Upper lobe of left lung (tissue), 6 donors: ENCODE data around the gene ATP9B. TPM values are rescaled to one million over a fixed set of nuclear protein-coding genes. Genes with fewer than 3 reads are reported as not detected.

Experiments used
- ATAC-seq, 2 donors: fragments of 200-7000 bp; cut with Tn5 transposase; one replicate each; pipeline ENCODE4 v1.9.1; 2022; ENCODE audit warnings: mild to moderate bottlenecking in 2 of 2, moderate library complexity in 2 of 2; ENCODE audit not compliant: low FRiP score in 2 of 2
- DNase-seq, 2 donors: peaks; one replicate each; pipeline ENCODE4 v3.0.0-alpha.2; 2019 to 2020
- H3K27ac ChIP-seq, 4 donors: fragments of 200-600 bp; sonication (generic); one replicate each; pipeline ENCODE4 v1.5.1; 2016 to 2019
- H3K27me3 ChIP-seq, 4 donors: fragments of 200-600 bp; sonication (generic); one replicate each; pipeline ENCODE4 v1.5.1; 2017 to 2019
- H3K36me3 ChIP-seq, 4 donors: fragments of 200-600 bp; sonication (generic); one replicate each; pipeline ENCODE4 v1.5.1; 2016 to 2019
- H3K4me1 ChIP-seq, 4 donors: fragments of 200-600 bp; sonication (generic); one replicate each; pipeline ENCODE4 v1.5.1; 2018 to 2019
- H3K4me3 ChIP-seq, 4 donors: fragments of 200-600 bp; sonication (generic); one replicate each; pipeline ENCODE4 v1.5.1; 2017 to 2019; ENCODE audit warnings: mild to moderate bottlenecking in 2 of 4, moderate library complexity in 1 of 4
- H3K9me3 ChIP-seq, 4 donors: fragments of 200-600 bp; sonication (generic); one replicate each; pipeline ENCODE4 v1.5.1; 2018 to 2019
- CTCF ChIP-seq, 6 experiments: fragments of 450-650 bp in 4 of 6; fragments of 200-600 bp in 2 of 6; sonication (generic) in 2 of 6; IDR thresholded peaks; one replicate each; pipeline ENCODE4 v1.5.1; 2016 to 2019; ENCODE audit warnings: antibody characterized with exemption in 6 of 6
- EP300 ChIP-seq, 4 donors: sonication (generic); formaldehyde crosslinking; IDR thresholded peaks; one replicate each; pipeline ENCODE4 v1.5.1; 2017; ENCODE audit warnings: antibody characterized with exemption in 4 of 4, control low read depth in 2 of 4
- POLR2A ChIP-seq, 4 donors: fragments of 450-650 bp; IDR thresholded peaks; one replicate each; pipeline ENCODE4 v1.5.1; 2016 to 2017; ENCODE audit warnings: antibody characterized with exemption in 4 of 4, mild to moderate bottlenecking in 2 of 4
- POLR2AphosphoS5 ChIP-seq, 2 donors: sonication (generic); formaldehyde crosslinking; IDR thresholded peaks; one replicate each; pipeline ENCODE4 v1.5.1; 2017; ENCODE audit warnings: antibody characterized with exemption in 2 of 2
- WGBS, 2 donors: methylation state at CpG; one replicate each; pipeline ENCODE4 v1.1.5; 2017 to 2018; 5-methylcytosine and 5-hydroxymethylcytosine counted together
- total RNA-seq, 6 donors: library from RNA; depleted of rRNA in 4 of 6; stranded (reverse); fragments of >200 nt in 4 of 6; gene quantifications; one replicate each; pipeline versions ENCODE4 v1.1.0 to v1.2.1, GENCODE V29; 2016 to 2021
- donor health status: DM: no; HTN: no; CAD: no; lungs with moderate emphysema.
- donor health status: DM: no; HTN: yes; CAD: no; lungs with severe emphysema.

ATP9B gene
- total RNA-seq, 6 donors from 2014 or later = 29.8 to 124 (median 49.2) TPM

- 94% methylated on average over 20 of the region's 20 CpGs for WGBS, 2 donors
- H3K9me3 ChIP-seq = no peaks in the 10 kb centered on the region
- no peak overlapping the region for H3K4me3 ChIP-seq
- H3K36me3 ChIP-seq = peaks cover 3 to 20% (median 10%) of the 10 kb centered on the region in 4 donors
- H3K4me1 ChIP-seq = no peaks in the 10 kb centered on the region
- peak in 1 of 2 donors; percentile 64 for DNase-seq
- H3K27ac ChIP-seq = no peak overlapping the region
- no peak for TF ChIP-seq EP300 (IDR thresholded peaks at IDR 0.05)
- no peak for TF ChIP-seq POLR2A (IDR thresholded peaks at IDR 0.05)
- no peak for TF ChIP-seq CTCF (IDR thresholded peaks at IDR 0.05)
- TF ChIP-seq POLR2AphosphoS5 (IDR thresholded peaks at IDR 0.05) = no peak
- ATAC-seq = no peak
- no peaks in the 10 kb centered on the region for H3K27me3 ChIP-seq
These were observed 183.9 kb downstream of the ATP9B start for GRCh38 chr18:79252904-79253633.

- no peak overlapping the region for H3K27ac ChIP-seq
- TF ChIP-seq POLR2AphosphoS5 (IDR thresholded peaks at IDR 0.05) (no peak), EP300 (IDR thresholded peaks at IDR 0.05) (no peak), CTCF (IDR thresholded peaks at IDR 0.05) (no peak), POLR2A (IDR thresholded peaks at IDR 0.05) (no peak)
- H3K36me3 ChIP-seq = peaks cover 3 to 23% (median 10%) of the 10 kb centered on the region in 4 donors
- no peak overlapping the region for H3K4me3 ChIP-seq
- H3K4me1 ChIP-seq = no peaks in the 10 kb centered on the region
- 75 to 88% methylated on average over 6 of the region's 6 CpGs for WGBS, 2 donors
- DNase-seq = no peak
- no peak for ATAC-seq
- no peaks in the 10 kb centered on the region for H3K9me3 ChIP-seq
- H3K27me3 ChIP-seq = no peaks in the 10 kb centered on the region
These were observed 188.3 kb downstream of the ATP9B start for GRCh38 chr18:79257480-79257879.

- 95 to 99% methylated on average over 4 of the region's 4 CpGs for WGBS, 2 donors
- no peak overlapping the region for H3K4me3 ChIP-seq
These were observed 189.3 kb downstream of the ATP9B start for GRCh38 chr18:79258447-79258846.

GRCh38 chr18:79259218-79259617 lies 190.0 kb downstream of the ATP9B start:
- no peak for DNase-seq
- Histone ChIP-seq H3K4me1 (no peaks in the 10 kb centered on the region), H3K4me3 (no peak overlapping the region), H3K27ac (no peak overlapping the region), H3K9me3 (no peaks in the 10 kb centered on the region), H3K27me3 (no peaks in the 10 kb centered on the region), H3K36me3 (peaks cover 3 to 16% (median 10%) of the 10 kb centered on the region in 4 donors)
- WGBS, 2 donors = 62 to 92% methylated on average over 2 of the region's 2 CpGs
- no peak for ATAC-seq
- TF ChIP-seq CTCF (IDR thresholded peaks at IDR 0.05) (no peak), POLR2AphosphoS5 (IDR thresholded peaks at IDR 0.05) (no peak), POLR2A (IDR thresholded peaks at IDR 0.05) (no peak), EP300 (IDR thresholded peaks at IDR 0.05) (no peak)

More at GRCh38 chr18:79258447-79258846, 189.3 kb downstream of the ATP9B start:
- Histone ChIP-seq H3K27me3 (no peaks in the 10 kb centered on the region), H3K27ac (no peak overlapping the region), H3K36me3 (peaks cover 3 to 23% (median 10%) of the 10 kb centered on the region in 4 donors), H3K4me1 (no peaks in the 10 kb centered on the region), H3K9me3 (no peaks in the 10 kb centered on the region)
- TF ChIP-seq EP300 (IDR thresholded peaks at IDR 0.05) = no peak
- no peak for TF ChIP-seq CTCF (IDR thresholded peaks at IDR 0.05)
- TF ChIP-seq POLR2A (IDR thresholded peaks at IDR 0.05) = no peak
- TF ChIP-seq POLR2AphosphoS5 (IDR thresholded peaks at IDR 0.05) = no peak
- ATAC-seq (no peak), DNase-seq (no peak)

- no peak for ATAC-seq
- Histone ChIP-seq H3K9me3 (peaks cover 0 to 3% (median under 1%) of the 10 kb centered on the region in 4 donors), H3K27me3 (no peaks in the 10 kb centered on the region), H3K4me1 (no peaks in the 10 kb centered on the region), H3K4me3 (no peak overlapping the region), H3K36me3 (peaks cover 0 to 8% (median 6%) of the 10 kb centered on the region in 4 donors), H3K27ac (no peak overlapping the region)
- DNase-seq = no peak
- TF ChIP-seq EP300 (IDR thresholded peaks at IDR 0.05) (no peak), CTCF (IDR thresholded peaks at IDR 0.05) (no peak), POLR2AphosphoS5 (IDR thresholded peaks at IDR 0.05) (no peak), POLR2A (IDR thresholded peaks at IDR 0.05) (no peak)
- WGBS, 2 donors = 90 to 95% methylated on average over 8 of the region's 8 CpGs
These were observed 190.8 kb downstream of the ATP9B start for GRCh38 chr18:79260023-79260422.
